Transverse colon (tissue), 4 donors: ENCODE measurements around the gene KCNQ2.

ENCODE experiments used
- EP300 ChIP-seq: sonication (generic); formaldehyde crosslinking; IDR thresholded peaks from one replicate; pipeline ENCODE4 v1.6.1; 2017; ENCODE audit warnings: antibody characterized with exemption, low read depth
- POLR2A ChIP-seq: fragments of 450-650 bp; IDR thresholded peaks from one replicate; pipeline ENCODE4 v1.6.1; 2016; ENCODE audit warnings: antibody characterized with exemption, mild to moderate bottlenecking, moderate library complexity
- POLR2AphosphoS5 ChIP-seq, 3 donors: sonication (generic); formaldehyde crosslinking; IDR thresholded peaks; one replicate each; pipeline ENCODE4 v1.6.1; 2016; ENCODE audit warnings: antibody characterized with exemption in 3 of 3
- TF ChIP-seq, protein P1 (sequence below), 5 experiments: fragments of 200-600 bp in 3 of 5; fragments of 450-650 bp in 2 of 5; sonication (generic) in 3 of 5; IDR thresholded peaks; 1 replicate in 2 of 5; 2 replicates in 3 of 5; pipeline ENCODE4 v1.5.1; 2016 to 2017; ENCODE audit warnings: antibody characterized with exemption in 5 of 5, inconsistent platforms in 3 of 5, mild to moderate bottlenecking in 2 of 5, moderate library complexity in 1 of 5

DNA sequence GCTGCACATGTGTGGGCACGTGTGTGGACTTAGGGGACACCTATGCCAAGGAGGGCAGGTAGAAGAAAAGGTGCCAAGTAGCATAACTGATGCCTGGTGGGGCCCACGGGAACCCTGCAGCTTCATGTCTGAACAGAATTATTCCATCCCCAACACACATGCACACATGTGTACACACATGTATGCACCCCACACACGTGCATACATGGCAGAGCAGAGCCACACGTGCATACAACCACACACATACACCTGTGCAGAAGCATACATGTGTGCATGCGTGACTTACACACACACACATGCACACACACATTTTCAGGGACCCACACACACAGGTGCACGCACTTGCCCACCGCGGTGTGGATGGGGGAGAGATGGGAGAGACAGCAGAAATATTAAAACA lies 59.6 kb downstream of the KCNQ2 start:
- TF ChIP-seq POLR2A (no peak), EP300 (no peak), POLR2AphosphoS5 (IDR thresholded peaks at IDR 0.05) (no peak)
- TF ChIP-seq, protein P1, sequence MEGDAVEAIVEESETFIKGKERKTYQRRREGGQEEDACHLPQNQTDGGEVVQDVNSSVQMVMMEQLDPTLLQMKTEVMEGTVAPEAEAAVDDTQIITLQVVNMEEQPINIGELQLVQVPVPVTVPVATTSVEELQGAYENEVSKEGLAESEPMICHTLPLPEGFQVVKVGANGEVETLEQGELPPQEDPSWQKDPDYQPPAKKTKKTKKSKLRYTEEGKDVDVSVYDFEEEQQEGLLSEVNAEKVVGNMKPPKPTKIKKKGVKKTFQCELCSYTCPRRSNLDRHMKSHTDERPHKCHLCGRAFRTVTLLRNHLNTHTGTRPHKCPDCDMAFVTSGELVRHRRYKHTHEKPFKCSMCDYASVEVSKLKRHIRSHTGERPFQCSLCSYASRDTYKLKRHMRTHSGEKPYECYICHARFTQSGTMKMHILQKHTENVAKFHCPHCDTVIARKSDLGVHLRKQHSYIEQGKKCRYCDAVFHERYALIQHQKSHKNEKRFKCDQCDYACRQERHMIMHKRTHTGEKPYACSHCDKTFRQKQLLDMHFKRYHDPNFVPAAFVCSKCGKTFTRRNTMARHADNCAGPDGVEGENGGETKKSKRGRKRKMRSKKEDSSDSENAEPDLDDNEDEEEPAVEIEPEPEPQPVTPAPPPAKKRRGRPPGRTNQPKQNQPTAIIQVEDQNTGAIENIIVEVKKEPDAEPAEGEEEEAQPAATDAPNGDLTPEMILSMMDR (IDR thresholded peaks at IDR 0.05), result no peak
